Body of pancreas (tissue), 4 donors: ENCODE measurements around the gene EYS.

ENCODE experiments used
- CTCF ChIP-seq, 7 experiments: fragments of 450-650 bp in 4 of 7; fragments of 200-600 bp in 3 of 7; sonication (generic) in 3 of 7; IDR thresholded peaks; one replicate each; pipeline ENCODE4 v1.5.1; 2016 to 2019; ENCODE audit warnings: antibody characterized with exemption in 7 of 7
- POLR2A ChIP-seq, 3 donors: fragments of 450-650 bp; IDR thresholded peaks; one replicate each; pipeline ENCODE4 v1.6.1; 2016; ENCODE audit warnings: antibody characterized with exemption in 3 of 3, mild to moderate bottlenecking in 2 of 3

- TF ChIP-seq POLR2A (IDR thresholded peaks at IDR 0.05) (no peak), CTCF (IDR thresholded peaks at IDR 0.05) (no peak)
Measured at GRCh38 chr6:64214373-64214772, 1492.7 kb downstream of the EYS start.
